B cell (primary cell): ENCODE data around the gene CDA. TPM values are rescaled to one million over a fixed set of nuclear protein-coding genes. Genes with fewer than 3 reads are reported as not detected.

Experiments used
- ATAC-seq: fragments of 200-7000 bp; cut with Tn5 transposase; one replicate; pipeline ENCODE4 v1.10.0; 2021; ENCODE audit warnings: low read depth, mild to moderate bottlenecking, moderate number of reproducible peaks, moderate library complexity
- CTCF ChIA-PET: fragments of 350-600 bp; sonication (Branson Sonifier 250); formaldehyde crosslinking; loops from one replicate; lab custom pipeline; 2021; ENCODE audit warnings: antibody characterized with exemption, inconsistent platforms; lab: Charles Lee
- POLR2A ChIA-PET: fragments of 350-600 bp; sonication (Branson Sonifier 250); formaldehyde crosslinking; loops from one replicate; lab custom pipeline; 2021; ENCODE audit warnings: antibody characterized with exemption; lab: Charles Lee
- DNase-seq: peaks from one replicate; pipeline ENCODE4 v3.0.0; 2013
- H2AFZ ChIP-seq: 2 replicates; pipeline ENCODE4 v1.6.1; 2012; ENCODE audit warnings: mild to moderate bottlenecking, low read depth, low read length; ENCODE audit not compliant: insufficient read depth, poor library complexity, severe bottlenecking
- H3K27ac ChIP-seq, 2 donors: 1 replicate in 1 of 2; 2 replicates in 1 of 2; pipeline ENCODE4 v1.5.1; 2012 to 2013; ENCODE audit warnings: low read length in 2 of 2, mild to moderate bottlenecking in 2 of 2, moderate library complexity in 1 of 2
- H3K27me3 ChIP-seq, 4 experiments: fragments of 200-600 bp in 1 of 4; sonication (generic) in 1 of 4; replicated peaks in 1 of 4; 1 replicate in 2 of 4; 2 replicates in 2 of 4; pipeline versions ENCODE4 v1.6.1 to v1.7.0; 2013 to 2016; ENCODE audit warnings: low read length in 3 of 4, mild to moderate bottlenecking in 2 of 4, mixed read lengths in 1 of 4, moderate library complexity in 1 of 4; ENCODE audit not compliant: insufficient read depth in 4 of 4, control insufficient read depth in 3 of 4; ENCODE audit errors: control extremely low read depth in 1 of 4
- H3K36me3 ChIP-seq, 2 experiments: replicated peaks in 1 of 2; 1 replicate in 1 of 2; 2 replicates in 1 of 2; pipeline versions ENCODE4 v1.6.1 to v1.7.1; 2013; ENCODE audit warnings: low read length in 1 of 2; ENCODE audit not compliant: insufficient read depth in 2 of 2, control insufficient read depth in 1 of 2; ENCODE audit errors: control extremely low read depth in 1 of 2, extremely low read depth in 1 of 2
- H3K4me1 ChIP-seq, 2 donors: fragments of 200-600 bp in 1 of 2; sonication (generic) in 1 of 2; 1 replicate in 1 of 2; 2 replicates in 1 of 2; pipeline versions ENCODE4 v1.5.1 to v1.6.1; 2013 to 2017; ENCODE audit warnings: low read length in 2 of 2; ENCODE audit not compliant: control insufficient read depth in 2 of 2, insufficient read depth in 2 of 2
- H3K4me2 ChIP-seq: replicated peaks from 2 replicates; pipeline ENCODE3; 2012; ENCODE audit warnings: mild to moderate bottlenecking, low read depth, low read length; ENCODE audit not compliant: poor library complexity, severe bottlenecking
- H3K4me3 ChIP-seq, 5 experiments: fragments of 200-600 bp in 1 of 5; sonication (generic) in 1 of 5; 1 replicate in 3 of 5; 2 replicates in 2 of 5; pipeline versions ENCODE4 v1.5.1 to v1.7.0; 2011 to 2016; ENCODE audit warnings: low read length in 4 of 5, mild to moderate bottlenecking in 4 of 5, low read depth in 2 of 5, control low read depth in 1 of 5, moderate library complexity in 1 of 5; ENCODE audit not compliant: insufficient read depth in 1 of 5; ENCODE audit errors: control extremely low read depth in 1 of 5, extremely low read depth in 1 of 5
- H3K79me2 ChIP-seq: fragments of 200-600 bp; sonication (generic); one replicate; pipeline ENCODE4 v1.6.0; 2016; ENCODE audit warnings: low read length; ENCODE audit not compliant: control insufficient read depth, insufficient read depth
- H3K9ac ChIP-seq: fragments of 200-600 bp; sonication (generic); 2 replicates; pipeline ENCODE4 v1.6.1; 2017; ENCODE audit warnings: mild to moderate bottlenecking, low read length, moderate library complexity
- H3K9me3 ChIP-seq, 3 donors: one replicate each; pipeline versions ENCODE4 v1.6.1 to v1.7.1; 2013; ENCODE audit warnings: low read length in 2 of 3; ENCODE audit not compliant: control insufficient read depth in 2 of 3, insufficient read depth in 1 of 3; ENCODE audit errors: control extremely low read depth in 1 of 3
- H4K20me1 ChIP-seq: 2 replicates; pipeline ENCODE4 v1.6.0; 2012; ENCODE audit warnings: mild to moderate bottlenecking, low read length; ENCODE audit not compliant: insufficient read depth, control insufficient read depth, poor library complexity, severe bottlenecking
- H3K27ac Mint-ChIP-seq: one replicate; pipeline ENCODE4 v1.8.0; 2021; ENCODE audit warnings: mixed read lengths
- H3K27me3 Mint-ChIP-seq: one replicate; pipeline ENCODE4 v1.8.0; 2021; ENCODE audit warnings: mixed read lengths
- H3K4me1 Mint-ChIP-seq: one replicate; pipeline ENCODE4 v1.8.0; 2021; ENCODE audit warnings: mixed read lengths
- H3K4me3 Mint-ChIP-seq: one replicate; pipeline ENCODE4 v1.8.0; 2021; ENCODE audit warnings: mixed read lengths
- H3K9me3 Mint-ChIP-seq: one replicate; pipeline ENCODE4 v1.8.0; 2022; ENCODE audit warnings: mixed read lengths; ENCODE audit not compliant: insufficient read depth
- CTCF ChIP-seq: fragments of 200-600 bp; IDR thresholded peaks from one replicate; pipeline ENCODE4 v1.8.0; 2022; ENCODE audit warnings: antibody characterized with exemption, mild to moderate bottlenecking
- EZH2 ChIP-seq: IDR thresholded peaks from 2 replicates; pipeline ENCODE4 v1.6.1; 2012; ENCODE audit warnings: borderline replicate concordance, low read depth, mild to moderate bottlenecking, moderate library complexity, low read length; ENCODE audit not compliant: insufficient read depth, poor library complexity, severe bottlenecking
- WGBS: methylation state at CpG from one replicate; pipeline ENCODE4 v1.1.5; 2013; ENCODE audit warnings: missing lambda C conversion rate; ENCODE audit not compliant: insufficient coverage; 5-methylcytosine and 5-hydroxymethylcytosine counted together
- intact Hi-C: fragments of 100-400 bp; cut with micrococcal nuclease; formaldehyde crosslinking; loops from one replicate; pipeline ENCODE4 v1.10.0; 2022
- polyA plus RNA-seq: library from polyadenylated mRNA; depleted of rRNA; stranded (reverse); fragments of >200 nt; gene quantifications from 2 replicates; pipeline ENCODE4 v1.2.3, GENCODE V29; 2012
- total RNA-seq, 2 donors: library from RNA; stranded (reverse); fragments of 120-200 nt in 1 of 2; gene quantifications; 1 replicate in 1 of 2; 2 replicates in 1 of 2; pipeline versions ENCODE4 v1.2.3 to v1.2.4, GENCODE V29; 2013 to 2022

CDA gene
- total and polyA plus RNA-seq, 2 donors (not counting 1 experiment from before 2014, with no cell fraction given), result 0.64 TPM; not detected in 1

GRCh38 chr1:20657024-20657423 lies 68.1 kb downstream of the CDA start:
- Mint-ChIP-seq H3K4me1 (peaks cover 30% of the 10 kb centered on the region), H3K4me3 (no peak overlapping the region), H3K27me3 (no peaks in the 10 kb centered on the region), H3K27ac (no peak overlapping the region), H3K9me3 (no peaks in the 10 kb centered on the region)
- Histone ChIP-seq H4K20me1 (peaks cover 29% of the 10 kb centered on the region), H3K27me3 (no peaks in the 10 kb centered on the region), H3K36me3 (peaks cover 3 to 69% of the 10 kb centered on the region in 2 experiments), H3K4me1 (peaks cover 16 to 17% of the 10 kb centered on the region in 2 donors), H3K79me2 (peaks cover 44% of the 10 kb centered on the region), H3K9ac (no peak overlapping the region), H3K27ac (no peak overlapping the region), H3K9me3 (no peaks in the 10 kb centered on the region), H2AFZ (no peak overlapping the region), H3K4me3 (no peak overlapping the region), H3K4me2 (no peak overlapping the region)
- no peak for DNase-seq
- intact Hi-C loops, result no loop called here
- ChIA-PET CTCF (no interaction called here), POLR2A (no interaction called here)
- ATAC-seq, result no peak
- TF ChIP-seq CTCF (no peak), EZH2 (no peak)
- 98% methylated on average over 12 of the region's 12 CpGs for WGBS

- H3K27me3 ChIP-seq, result no peaks in the 10 kb centered on the region
- no peak overlapping the region for H3K27ac ChIP-seq
- no peak for ATAC-seq
- H3K4me3 Mint-ChIP-seq, result no peak overlapping the region
- no peak for TF ChIP-seq EZH2
- no peak for TF ChIP-seq CTCF
- H3K9ac ChIP-seq, result no peak overlapping the region
- intact Hi-C loops, result no loop called here
- peaks cover 0 to 56% of the 10 kb centered on the region in 2 experiments for H3K36me3 ChIP-seq
- peaks cover 39% of the 10 kb centered on the region for H3K4me1 Mint-ChIP-seq
- no peaks in the 10 kb centered on the region for H3K27me3 Mint-ChIP-seq
- H3K4me3 ChIP-seq, result no peak overlapping the region
- H4K20me1 ChIP-seq, result peaks cover 29% of the 10 kb centered on the region
- no peak overlapping the region for H3K27ac Mint-ChIP-seq
- no peaks in the 10 kb centered on the region for H3K9me3 ChIP-seq
- H2AFZ ChIP-seq, result no peak overlapping the region
- H3K9me3 Mint-ChIP-seq, result no peaks in the 10 kb centered on the region
- 97% methylated on average over 3 of the region's 16 CpGs for WGBS
- ChIA-PET POLR2A (interaction anchor here (0.7 kb wide), 1 partner anchor 791 kb away, joined by 3 read pairs; no protein-coding TSS in a partner anchor), CTCF (interaction anchor here (1.1 kb wide), 1 partner anchor 18 kb away, joined by 3 read pairs; no protein-coding TSS in a partner anchor)
- no peak overlapping the region for H3K4me2 ChIP-seq
- peaks cover 55% of the 10 kb centered on the region for H3K79me2 ChIP-seq
- H3K4me1 ChIP-seq, result peaks cover 19 to 23% of the 10 kb centered on the region in 2 donors
- no peak for DNase-seq
Observed at GRCh38 chr1:20658166-20658915, 69.4 kb downstream of the CDA start.
